IPS-20b (cell line): Measurements from ENCODE around the gene GDF9.

ENCODE experiments used
- H3K27ac ChIP-seq: one replicate; pipeline ENCODE4 v1.5.1; 2013; ENCODE audit warnings: low read length
- H3K27me3 ChIP-seq: 2 replicates; pipeline ENCODE4 v1.6.1; 2013; ENCODE audit warnings: mild to moderate bottlenecking, low read length, inconsistent platforms; ENCODE audit not compliant: insufficient read depth
- H3K36me3 ChIP-seq: 2 replicates; pipeline ENCODE4 v1.6.1; 2013; ENCODE audit warnings: low read depth, mild to moderate bottlenecking, inconsistent platforms, low read length, moderate library complexity; ENCODE audit not compliant: insufficient read depth
- H3K4me1 ChIP-seq: 2 replicates; pipeline ENCODE4 v1.6.1; 2013; ENCODE audit warnings: mild to moderate bottlenecking, control low read depth, inconsistent platforms, low read length, moderate library complexity; ENCODE audit not compliant: insufficient read depth
- H3K4me3 ChIP-seq: 2 replicates; pipeline ENCODE4 v1.5.1; 2013; ENCODE audit warnings: mild to moderate bottlenecking, low read length, inconsistent platforms
- H3K9ac ChIP-seq: 2 replicates; pipeline ENCODE4 v1.6.1; 2013; ENCODE audit warnings: low read depth, mild to moderate bottlenecking, inconsistent platforms, low read length, moderate library complexity
- H3K9me3 ChIP-seq: 2 replicates; pipeline ENCODE4 v1.6.1; 2013; ENCODE audit warnings: mild to moderate bottlenecking, low read depth, low read length, inconsistent platforms; ENCODE audit not compliant: insufficient read depth

GDF9 gene

DNA sequence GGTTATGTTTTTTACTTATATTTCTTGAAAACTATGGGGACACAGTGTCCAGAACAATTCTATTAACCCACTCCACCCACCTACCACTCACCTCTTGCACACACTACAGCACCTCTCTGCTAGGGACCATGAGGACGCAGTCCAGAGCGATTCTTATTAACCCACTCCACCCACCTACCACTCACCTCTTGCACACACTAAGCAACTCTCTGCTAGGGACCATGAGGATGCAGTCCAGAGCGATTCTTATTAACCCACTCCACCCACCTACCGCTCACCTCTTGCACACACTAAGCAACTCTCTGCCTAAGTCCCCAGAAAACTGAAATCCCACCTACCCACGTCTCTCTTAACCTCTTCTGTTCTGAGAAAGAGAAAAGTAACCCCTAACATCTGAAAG is 33.7 kb downstream of the GDF9 start:
- no peaks in the 10 kb centered on the region for H3K9me3 ChIP-seq
- H3K4me3 ChIP-seq, result no peak overlapping the region
- H3K9ac ChIP-seq, result no peak overlapping the region
- peaks cover 63% of the 10 kb centered on the region for H3K27me3 ChIP-seq
- H3K36me3 ChIP-seq, result no peaks in the 10 kb centered on the region
- no peak overlapping the region for H3K27ac ChIP-seq
- no peaks in the 10 kb centered on the region for H3K4me1 ChIP-seq

DNA sequence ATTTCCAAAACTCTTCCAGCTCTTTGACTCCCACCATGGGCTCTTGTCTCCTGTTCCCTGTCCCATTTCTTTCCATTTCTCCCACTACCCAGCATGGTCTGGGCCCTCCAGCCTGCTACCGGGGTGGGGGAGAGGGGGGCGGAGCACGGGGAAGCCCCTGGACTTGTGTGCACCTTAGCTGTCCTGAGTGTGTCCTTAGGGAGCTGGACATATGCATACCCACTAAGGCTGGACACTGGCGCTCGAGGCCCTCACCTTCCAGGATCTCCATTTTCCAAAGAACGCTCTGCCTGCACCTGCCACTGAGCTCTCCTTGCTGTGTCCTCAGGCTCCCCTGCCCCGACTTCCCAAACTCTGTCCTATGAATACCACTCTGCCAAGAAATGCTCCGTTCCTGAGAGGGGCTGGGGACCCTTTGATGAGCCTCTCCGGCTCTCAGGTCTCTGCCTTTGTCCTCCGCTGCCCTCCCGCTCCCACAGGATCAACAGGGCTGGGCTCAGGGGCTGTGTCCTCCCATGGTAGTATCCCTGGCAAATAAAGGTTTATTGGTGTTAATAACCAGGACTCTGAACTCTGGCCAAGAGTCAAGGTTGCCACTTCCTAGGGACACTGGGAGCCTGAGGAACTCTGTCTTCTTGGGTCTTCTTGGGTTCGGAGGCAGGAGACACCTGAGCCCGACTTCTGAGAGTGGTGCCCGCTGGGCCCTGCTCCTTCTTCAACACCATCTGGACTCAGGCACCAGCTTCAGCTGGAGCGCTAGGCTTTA is 35.0 kb downstream of the GDF9 start:
- Histone ChIP-seq H3K4me1 (peaks cover 2% of the 10 kb centered on the region), H3K9me3 (no peaks in the 10 kb centered on the region), H3K27me3 (peaks cover 76% of the 10 kb centered on the region), H3K27ac (no peak overlapping the region), H3K36me3 (no peaks in the 10 kb centered on the region), H3K9ac (no peak overlapping the region), H3K4me3 (peak overlapping the region; percentile 68)

DNA sequence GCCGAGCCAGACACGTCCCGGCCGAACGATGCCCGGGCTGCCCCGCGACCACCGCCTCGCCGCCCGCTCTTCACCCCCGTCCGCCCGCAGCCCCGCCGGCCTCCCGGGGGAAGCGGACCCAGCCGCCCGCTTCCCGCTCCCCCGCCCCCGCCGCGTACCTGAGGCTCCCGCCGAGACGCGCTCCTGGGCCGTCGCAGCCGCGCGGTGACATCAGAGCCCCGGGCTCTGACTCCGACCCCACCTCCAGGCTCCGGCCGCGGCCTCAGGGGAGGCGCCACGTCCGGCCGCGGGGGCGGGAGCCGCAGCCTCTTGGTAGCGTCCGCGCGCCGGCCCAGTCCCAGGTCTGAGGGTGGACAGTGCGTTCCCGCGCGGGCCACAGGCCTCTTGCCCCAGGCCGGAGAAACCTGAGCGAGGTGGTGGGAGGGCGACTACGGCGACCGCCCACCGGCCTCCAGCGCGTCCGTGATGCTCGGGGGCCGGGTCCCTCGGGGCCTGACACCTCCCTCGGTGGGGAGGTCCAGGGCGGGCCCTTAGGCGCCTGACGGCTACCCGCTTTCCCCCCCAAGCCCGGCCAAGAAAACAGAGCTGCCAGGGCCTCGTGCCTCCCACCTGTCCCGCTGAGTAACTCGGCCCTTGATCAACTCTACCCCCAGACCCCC is 35.7 kb downstream of the GDF9 start, which contains the start of gene SHROOM1:
Gene SHROOM1, minus strand, starts transcription at position 212 of the 659 bp plus-strand sequence. CDS start 4,507 bp downstream, outside the sequence.
- peaks cover 84% of the 10 kb centered on the region for H3K27me3 ChIP-seq
- no peaks in the 10 kb centered on the region for H3K9me3 ChIP-seq
- H3K4me1 ChIP-seq, result peaks cover 3% of the 10 kb centered on the region
- peak within 1 kb of the TSS; percentile 68 for H3K4me3 ChIP-seq
- H3K9ac ChIP-seq, result no peak within 1 kb of the TSS
- H3K36me3 ChIP-seq, result no peaks in the 10 kb centered on the region
- H3K27ac ChIP-seq, result no peak within 1 kb of the TSS

DNA sequence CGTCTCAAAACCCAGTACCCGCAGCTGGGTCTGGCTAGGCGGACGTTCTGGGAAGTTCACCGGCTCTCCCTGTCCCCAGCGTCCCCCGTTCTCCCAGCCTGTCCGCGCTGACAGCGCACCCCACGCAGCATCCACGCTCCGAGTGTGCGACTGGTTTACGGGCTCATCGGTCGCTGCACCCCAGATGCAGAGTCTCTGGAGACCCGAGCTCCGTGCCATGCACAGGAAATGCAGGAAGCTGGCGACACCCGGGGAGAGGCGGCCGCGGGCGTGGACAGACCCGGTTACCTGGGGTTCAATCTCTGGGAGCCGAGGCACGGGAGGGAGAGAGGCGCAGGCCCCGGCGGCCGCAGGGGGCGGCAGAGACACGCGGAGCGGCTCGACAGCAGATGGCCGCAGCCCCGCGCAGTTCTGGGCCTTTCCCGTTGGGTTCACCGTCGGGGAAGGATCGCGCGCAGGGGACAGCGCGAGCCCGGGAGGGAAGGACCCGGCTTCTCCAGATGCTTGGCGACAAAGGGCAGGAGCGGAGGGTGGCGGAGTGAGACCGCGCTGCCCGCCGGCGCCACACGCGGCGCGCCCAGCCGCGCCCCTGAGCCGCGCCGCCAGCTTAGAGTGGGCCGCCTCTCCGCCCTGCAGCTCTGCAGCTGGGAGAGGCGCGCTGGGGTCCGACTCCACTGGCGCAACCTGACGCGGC is 36.4 kb downstream of the GDF9 start:
- H3K36me3 ChIP-seq, result no peaks in the 10 kb centered on the region
- peaks cover 3% of the 10 kb centered on the region for H3K4me1 ChIP-seq
- H3K27me3 ChIP-seq, result peaks cover 90% of the 10 kb centered on the region
- H3K9me3 ChIP-seq, result no peaks in the 10 kb centered on the region
- no peak overlapping the region for H3K27ac ChIP-seq
- H3K9ac ChIP-seq, result no peak overlapping the region
- peak overlapping the region; percentile 68 for H3K4me3 ChIP-seq

DNA sequence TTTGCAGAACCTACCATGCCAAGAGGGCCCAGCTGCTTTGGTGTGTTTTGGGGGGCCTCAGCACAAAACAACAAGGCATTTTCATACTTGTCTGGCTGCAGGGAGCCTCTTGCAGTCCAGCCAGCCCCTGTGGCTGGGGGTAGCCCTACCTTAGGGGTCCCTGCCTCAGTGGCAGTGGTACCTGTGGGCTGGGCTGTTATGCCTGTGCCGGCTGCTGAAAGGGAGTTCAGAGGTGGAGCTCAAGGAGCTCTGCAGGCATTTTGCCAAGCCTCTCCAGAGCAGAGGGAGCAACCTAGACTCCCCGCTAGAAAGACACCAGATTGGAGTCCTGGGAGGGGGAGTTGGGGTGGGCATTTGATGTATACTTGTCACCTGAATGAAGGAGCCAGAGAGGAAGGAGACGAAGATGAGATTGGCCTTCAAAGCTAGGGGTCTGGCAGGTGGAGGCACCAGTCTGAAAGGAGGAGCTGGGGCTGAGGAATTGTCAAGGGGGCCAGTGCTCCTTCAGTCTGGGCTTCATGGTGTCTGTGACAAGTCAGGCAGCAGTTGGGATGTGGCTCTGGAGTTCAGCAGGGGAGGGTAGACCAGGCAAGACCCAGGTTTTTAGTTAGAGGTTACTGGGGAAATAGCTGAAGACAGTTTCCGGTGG is 37.3 kb downstream of the GDF9 start:
- no peak overlapping the region for H3K9ac ChIP-seq
- H3K4me3 ChIP-seq, result no peak overlapping the region
- H3K27ac ChIP-seq, result no peak overlapping the region

DNA sequence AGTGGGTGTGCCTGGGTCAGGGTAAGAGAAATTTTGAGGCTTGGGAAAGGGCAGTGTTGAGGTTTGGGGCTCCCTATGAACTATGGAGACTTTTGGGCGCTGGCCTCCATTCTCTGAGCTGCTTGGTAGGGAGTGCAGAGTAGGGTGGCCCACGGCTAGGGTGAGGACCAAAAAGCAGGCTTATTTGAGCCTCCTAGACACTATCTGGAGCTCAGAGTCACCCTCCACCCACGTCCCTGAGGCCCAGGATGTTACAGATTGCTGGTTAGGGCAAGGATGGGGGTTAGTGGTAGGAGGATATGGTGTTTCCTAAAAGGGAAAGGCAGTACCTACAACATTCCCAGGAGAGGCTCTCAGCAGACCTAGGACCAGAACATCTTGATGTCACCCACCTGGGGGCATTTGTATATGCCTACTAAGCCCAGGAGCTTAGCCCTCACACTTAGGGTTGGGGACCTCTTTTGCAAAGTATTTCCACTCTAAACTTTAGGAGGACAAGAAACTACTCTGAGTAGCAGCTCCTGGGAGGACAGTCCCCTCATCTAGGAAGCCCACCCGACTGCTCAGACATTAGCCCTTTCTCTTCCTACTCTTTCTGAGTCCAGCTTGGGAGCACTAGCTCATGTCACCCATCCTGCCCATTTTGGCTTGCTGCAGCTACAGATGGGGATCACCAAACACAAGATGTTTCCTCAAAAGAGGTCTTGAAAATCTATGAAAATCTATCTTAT is 38.2 kb downstream of the GDF9 start:
- no peaks in the 10 kb centered on the region for H3K9me3 ChIP-seq
- H3K27me3 ChIP-seq, result peaks cover 97% of the 10 kb centered on the region
- H3K4me1 ChIP-seq, result peaks cover 6% of the 10 kb centered on the region
- H3K4me3 ChIP-seq, result no peak overlapping the region
- no peak overlapping the region for H3K27ac ChIP-seq
- H3K9ac ChIP-seq, result no peak overlapping the region
- H3K36me3 ChIP-seq, result no peaks in the 10 kb centered on the region

More for the DNA sequence above, 37.3 kb downstream of the GDF9 start:
- H3K36me3 ChIP-seq, result no peaks in the 10 kb centered on the region
- H3K4me1 ChIP-seq, result peaks cover 3% of the 10 kb centered on the region
- H3K27me3 ChIP-seq, result peaks cover 99% of the 10 kb centered on the region
- H3K9me3 ChIP-seq, result no peaks in the 10 kb centered on the region

DNA sequence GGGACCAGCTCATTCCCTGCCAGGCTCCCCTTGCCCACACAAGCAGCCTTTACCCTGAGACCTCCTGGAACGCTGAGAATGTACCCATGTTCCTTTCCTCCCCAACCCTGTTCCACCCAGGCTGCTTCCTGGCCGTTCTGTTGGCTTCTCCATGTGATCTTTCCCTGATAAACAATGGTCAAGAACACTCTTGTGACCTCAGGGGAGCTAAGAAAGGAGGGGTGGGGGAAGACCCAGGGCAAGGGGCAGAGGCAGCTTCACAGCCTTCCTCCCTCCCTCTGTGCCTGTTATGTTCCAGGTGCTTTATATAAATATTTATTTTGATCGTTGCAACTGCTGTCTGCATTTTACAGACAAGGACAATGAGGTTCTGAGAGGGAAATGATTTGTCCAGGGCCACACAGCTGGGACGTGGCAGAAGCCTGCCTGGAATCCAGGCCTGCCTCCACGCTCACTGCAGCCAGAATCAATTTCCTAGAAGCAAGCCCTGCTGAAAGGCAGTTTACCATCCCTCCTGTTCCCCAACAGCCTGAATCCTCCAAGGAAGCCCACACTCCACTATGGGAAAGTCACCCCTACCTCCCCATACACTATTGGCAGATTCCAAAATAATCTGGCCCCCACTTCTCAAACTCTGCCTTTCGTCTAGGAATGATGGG is 39.7 kb downstream of the GDF9 start:
- peak overlapping the region; percentile 60; the same call in 1 of the 2 replicates for H3K4me3 ChIP-seq
- peaks cover 88% of the 10 kb centered on the region for H3K27me3 ChIP-seq

DNA sequence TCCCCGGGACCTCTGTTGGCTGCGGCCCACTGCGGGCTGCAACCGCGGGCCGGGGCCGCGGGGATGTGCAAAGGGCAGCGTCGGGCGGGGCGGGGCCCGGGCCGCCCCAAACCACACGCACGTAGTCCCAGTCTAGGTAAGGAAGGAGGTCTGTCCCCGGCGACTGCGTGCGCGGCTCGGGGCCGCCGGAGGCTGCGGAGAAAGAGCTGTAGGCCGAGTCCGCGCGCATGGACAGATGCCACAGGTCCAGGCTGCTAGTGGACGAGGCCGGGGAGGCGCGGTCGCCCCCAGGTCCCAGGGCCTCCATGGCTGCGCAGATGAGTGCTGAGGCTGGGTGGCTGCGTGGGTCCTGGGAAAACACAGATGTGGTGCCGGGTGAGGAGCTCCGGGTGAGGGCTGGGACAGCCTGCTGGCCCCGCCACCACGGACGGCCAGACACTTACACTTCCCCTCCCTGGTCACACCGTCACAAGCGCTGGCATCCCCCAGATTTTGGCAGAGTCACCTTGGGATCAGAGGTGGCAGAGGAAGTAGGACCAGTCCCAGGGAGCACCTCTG is 40.4 kb downstream of the GDF9 start:
- peak overlapping the region; percentile 5; the same call in 1 of the 2 replicates for H3K9ac ChIP-seq
- H3K36me3 ChIP-seq, result no peaks in the 10 kb centered on the region

More for the DNA sequence above, 39.7 kb downstream of the GDF9 start:
- Histone ChIP-seq H3K27ac (no peak overlapping the region), H3K9ac (no peak overlapping the region), H3K36me3 (no peaks in the 10 kb centered on the region), H3K9me3 (no peaks in the 10 kb centered on the region), H3K4me1 (peaks cover 6% of the 10 kb centered on the region)

DNA sequence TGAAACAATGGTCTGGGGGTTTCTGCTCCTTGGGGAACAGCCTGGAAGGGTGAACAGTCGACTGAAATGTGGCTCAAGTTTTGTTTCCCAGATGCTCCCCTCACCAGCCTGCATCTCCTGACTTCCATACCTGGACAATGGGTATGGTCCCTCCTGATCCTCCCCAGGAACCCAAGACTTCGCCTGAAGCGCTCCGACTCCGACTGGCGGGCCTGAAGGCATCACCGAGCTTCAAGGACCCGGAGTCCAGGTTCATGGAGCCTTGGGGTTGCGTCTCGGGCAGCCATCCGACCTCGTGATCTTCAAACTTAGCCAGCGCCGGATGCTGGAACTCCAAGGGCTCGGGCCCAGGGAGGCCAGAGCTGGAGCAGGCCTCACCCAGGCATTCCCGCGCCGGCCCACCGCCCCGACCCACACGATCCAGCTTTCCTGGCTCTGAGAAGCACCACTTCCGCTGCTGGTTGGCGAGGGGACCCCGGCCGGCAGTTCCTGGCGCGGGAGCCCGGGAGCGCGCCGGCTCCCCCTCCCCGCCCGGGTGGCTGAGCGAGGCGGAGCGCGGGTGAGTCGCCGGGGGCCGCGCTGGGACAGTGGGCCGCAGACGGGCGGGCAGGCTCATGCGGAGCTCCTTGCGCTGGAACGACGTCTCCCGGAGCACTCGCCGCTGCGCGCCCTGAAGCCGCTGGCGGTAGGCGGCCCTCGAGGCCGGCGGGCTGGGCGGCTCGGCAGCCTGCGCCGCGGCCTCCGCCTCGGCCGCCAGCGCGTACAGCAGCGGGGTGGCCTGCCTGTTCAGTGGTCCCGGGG is 41.0 kb downstream of the GDF9 start:
- Histone ChIP-seq H3K9me3 (no peaks in the 10 kb centered on the region), H3K27me3 (peaks cover 82% of the 10 kb centered on the region), H3K27ac (no peak overlapping the region), H3K9ac (peak overlapping the region; percentile 5; the same call in 1 of the 2 replicates), H3K4me3 (peak overlapping the region; percentile 60; the same call in 1 of the 2 replicates), H3K36me3 (no peaks in the 10 kb centered on the region), H3K4me1 (peaks cover 6% of the 10 kb centered on the region)

More for the DNA sequence above, 40.4 kb downstream of the GDF9 start:
- H3K9me3 ChIP-seq, result no peaks in the 10 kb centered on the region
- peaks cover 86% of the 10 kb centered on the region for H3K27me3 ChIP-seq
- H3K27ac ChIP-seq, result no peak overlapping the region
- H3K4me1 ChIP-seq, result peaks cover 6% of the 10 kb centered on the region
- peak overlapping the region; percentile 60; the same call in 1 of the 2 replicates for H3K4me3 ChIP-seq

DNA sequence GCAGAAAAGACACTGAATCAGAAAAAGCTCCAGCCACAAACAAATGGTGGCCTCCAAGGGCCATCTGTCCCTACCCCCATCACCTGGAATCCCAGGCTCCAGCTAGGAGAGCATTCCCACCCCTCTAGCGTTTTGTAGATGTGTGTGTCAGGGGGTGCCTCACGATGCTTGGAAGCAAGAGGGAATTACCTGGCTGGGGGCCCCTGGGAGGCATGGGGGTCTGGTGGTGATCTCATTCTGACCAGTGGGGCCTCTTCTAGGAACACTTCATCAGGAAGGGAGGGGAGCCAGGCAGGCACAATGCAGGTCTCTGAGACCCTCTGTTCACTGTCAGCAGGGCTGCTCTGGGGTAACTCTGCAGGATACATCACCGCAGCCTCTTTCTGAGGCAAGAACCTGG is 41.8 kb downstream of the GDF9 start:
- Histone ChIP-seq H3K9me3 (no peaks in the 10 kb centered on the region), H3K36me3 (no peaks in the 10 kb centered on the region), H3K27ac (no peak overlapping the region), H3K4me3 (no peak overlapping the region), H3K27me3 (peaks cover 75% of the 10 kb centered on the region), H3K9ac (no peak overlapping the region), H3K4me1 (peaks cover 6% of the 10 kb centered on the region)
